HG02610 (cell line): ENCODE data around the gene SNTB2.

Experiments used
- ATAC-seq: cut with Tn5 transposase; IDR thresholded peaks from one replicate; pipeline ENCODE4 v1.9.1; 2021; ENCODE audit warnings: mild to moderate bottlenecking, moderate library complexity; ENCODE audit not compliant: unreplicated experiment

Gene SNTB2

GRCh38 chr16:69315486-69316311 is 128.7 kb downstream of the SNTB2 start:
- no peak for ATAC-seq

GRCh38 chr16:69316595-69317034 is 129.7 kb downstream of the SNTB2 start:
- ATAC-seq, result no peak

- ATAC-seq, result no peak
These were observed 131.4 kb downstream of the SNTB2 start for GRCh38 chr16:69318177-69318910.

DNA sequence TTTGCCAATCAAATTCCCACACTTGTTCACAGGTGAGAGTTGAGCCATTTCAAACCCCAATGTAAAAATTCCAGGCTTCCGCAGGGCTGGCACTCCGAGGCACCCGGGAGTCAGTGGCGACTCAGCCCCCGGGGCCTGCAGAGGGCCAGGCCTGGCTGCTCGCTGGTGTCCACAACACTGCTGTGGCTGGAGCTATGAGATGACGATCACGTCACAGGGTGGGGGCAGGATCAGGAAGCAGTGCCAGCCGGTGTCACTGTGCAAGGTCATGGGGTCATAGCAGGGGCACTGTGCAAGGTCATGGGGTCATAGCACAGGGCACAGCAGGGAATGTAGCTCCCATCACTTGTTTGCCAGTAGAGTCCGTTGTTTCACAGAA is 131.9 kb downstream of the SNTB2 start:
- ATAC-seq, result no peak

- ATAC-seq, result no peak
These were observed 132.4 kb downstream of the SNTB2 start for GRCh38 chr16:69319381-69319780.

DNA sequence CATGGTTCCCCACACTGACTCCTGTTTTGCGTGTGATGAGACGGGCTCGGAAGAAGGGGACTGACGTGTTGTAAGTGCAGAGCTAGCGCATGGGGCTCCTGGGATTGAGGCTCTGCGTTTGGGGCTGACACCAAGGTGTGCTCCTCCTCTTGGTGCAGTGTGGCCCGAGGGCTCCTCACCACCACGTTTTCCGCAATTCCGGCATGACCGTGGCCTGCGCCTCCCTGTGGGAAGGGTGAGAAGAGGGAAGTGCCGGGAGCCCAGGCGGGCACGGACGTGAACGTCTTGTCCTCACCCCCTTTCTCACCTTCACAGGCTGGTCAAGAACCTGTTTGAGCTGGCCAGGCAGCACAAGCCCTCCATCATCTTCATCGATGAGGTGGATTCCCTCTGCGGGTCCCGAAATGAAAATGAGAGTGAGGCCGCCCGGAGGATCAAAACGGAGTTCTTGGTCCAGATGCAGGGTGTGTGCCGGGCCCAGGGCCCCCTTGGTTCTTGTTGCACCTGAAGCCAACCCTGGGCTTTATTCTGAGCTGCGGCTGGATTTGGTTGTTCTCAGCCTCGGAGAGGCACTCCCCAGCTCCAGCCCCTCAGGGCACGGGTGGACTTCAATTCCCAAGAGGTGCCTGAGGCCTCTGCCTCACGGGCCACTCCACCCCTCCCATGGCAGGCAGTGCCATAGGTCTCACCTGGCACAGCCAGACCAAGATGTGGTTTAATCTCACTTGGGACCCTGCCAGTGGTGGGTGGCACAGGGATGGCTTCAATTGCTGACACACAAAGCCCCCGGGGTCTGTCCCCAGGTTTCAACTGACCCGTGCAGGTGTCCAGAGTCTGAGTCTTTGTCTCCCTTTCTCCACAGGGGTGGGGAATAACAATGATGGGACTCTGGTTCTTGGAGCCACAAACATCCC is 133.1 kb downstream of the SNTB2 start:
- ATAC-seq, result no peak

- ATAC-seq, result no peak
These were observed 133.7 kb downstream of the SNTB2 start for GRCh38 chr16:69320740-69321073.

DNA sequence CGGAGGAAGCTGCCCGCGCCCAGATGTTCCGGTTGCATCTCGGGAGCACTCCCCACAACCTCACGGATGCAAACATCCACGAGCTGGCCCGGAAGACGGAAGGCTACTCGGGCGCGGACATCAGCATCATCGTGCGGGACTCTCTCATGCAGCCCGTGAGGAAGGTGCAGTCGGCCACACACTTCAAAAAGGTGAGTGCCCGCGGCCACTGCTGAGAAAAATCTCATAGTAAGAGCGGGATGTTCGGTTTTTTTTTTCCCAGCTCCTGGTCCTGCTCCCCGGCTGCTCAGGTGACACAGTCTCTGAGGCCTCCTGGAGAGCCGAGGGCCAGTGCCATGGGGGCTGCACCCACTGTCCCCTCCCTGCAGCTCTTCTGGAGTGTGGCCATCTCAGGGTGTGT is 134.1 kb downstream of the SNTB2 start:
- ATAC-seq, result no peak

GRCh38 chr16:69322343-69322742 is 135.4 kb downstream of the SNTB2 start:
- ATAC-seq, result no peak

GRCh38 chr16:69323415-69323814 is 136.5 kb downstream of the SNTB2 start:
- ATAC-seq, result no peak

DNA sequence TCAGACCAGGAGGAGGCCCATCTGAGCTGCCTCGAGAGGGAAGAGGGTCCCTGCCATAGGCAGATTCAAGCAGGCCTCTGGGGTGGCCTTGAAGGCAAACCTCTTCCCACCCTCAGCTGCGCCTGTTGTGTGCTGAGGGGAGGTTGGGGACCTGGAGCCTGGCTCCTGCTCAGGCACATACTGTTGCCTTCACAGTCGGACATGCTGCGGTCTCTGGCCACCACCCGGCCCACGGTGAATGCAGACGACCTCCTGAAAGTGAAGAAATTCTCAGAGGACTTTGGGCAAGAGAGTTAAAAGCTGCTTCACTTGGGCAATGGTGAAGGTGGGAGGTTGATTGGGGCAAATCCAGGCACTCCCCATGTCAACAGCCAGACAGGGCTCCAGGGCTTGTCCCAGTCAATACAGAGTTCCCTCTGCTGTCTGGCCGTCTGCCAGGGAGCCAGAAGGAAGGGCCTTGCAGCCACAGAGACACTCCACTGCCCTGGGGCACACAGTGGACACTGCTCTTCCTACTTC is 137.1 kb downstream of the SNTB2 start:
- ATAC-seq, result no peak

GRCh38 chr16:69324585-69325253 is 137.8 kb downstream of the SNTB2 start:
- ATAC-seq, result no peak

DNA sequence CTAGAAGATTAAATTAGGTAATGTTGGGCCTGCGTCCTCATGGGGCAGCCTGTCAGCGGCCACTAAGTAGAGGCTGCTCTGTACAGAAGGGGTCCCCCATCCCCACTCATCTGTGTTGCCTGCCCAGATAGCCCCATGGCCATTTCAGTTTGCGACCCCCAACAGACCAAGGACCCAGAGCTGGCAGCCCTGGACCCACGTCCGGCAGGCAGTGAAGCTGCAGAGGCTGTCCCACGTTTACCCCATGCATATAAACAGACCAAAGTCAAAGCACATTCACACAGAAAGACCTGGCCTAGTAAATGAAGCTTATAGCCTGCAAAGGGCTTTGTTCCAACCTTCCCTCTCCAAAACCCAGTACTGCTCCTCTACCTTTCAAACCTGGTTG is 138.8 kb downstream of the SNTB2 start:
- no peak for ATAC-seq

- no peak for ATAC-seq
These were observed 139.4 kb downstream of the SNTB2 start for GRCh38 chr16:69326172-69326873.

DNA sequence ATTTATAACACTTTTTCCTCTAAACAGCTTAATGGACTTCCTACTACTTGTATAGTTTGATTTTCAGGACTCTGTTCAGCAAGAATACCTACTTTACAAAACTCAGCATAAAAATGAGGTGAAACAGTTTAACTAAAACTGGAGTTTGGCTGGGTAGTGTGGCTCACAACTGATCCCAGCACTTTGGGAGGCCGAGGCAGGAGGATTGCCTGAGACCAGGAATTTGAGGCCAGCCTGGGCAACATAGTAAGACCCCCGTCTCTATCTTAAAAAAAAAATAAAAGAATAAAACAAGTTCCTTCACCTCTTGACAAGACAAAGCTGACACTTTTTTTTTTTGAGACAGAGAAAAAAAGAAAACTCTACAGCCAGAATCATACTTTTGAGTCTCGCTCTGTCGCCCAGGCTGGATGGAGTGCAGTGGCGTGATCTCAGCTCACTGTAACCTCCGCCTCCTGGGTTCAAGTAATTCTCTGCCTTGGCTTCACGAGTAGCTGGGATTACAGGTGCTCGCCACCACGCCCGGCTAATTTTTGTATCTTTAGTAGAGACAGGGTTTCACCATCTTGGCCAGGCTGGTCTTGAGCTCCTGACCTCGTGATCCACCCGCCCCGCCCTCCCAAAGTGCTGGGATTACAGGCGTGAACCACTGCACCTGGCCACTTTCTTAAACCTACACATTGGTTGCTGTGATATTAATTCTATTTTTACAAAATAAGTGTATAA is 140.8 kb downstream of the SNTB2 start:
- no peak for ATAC-seq

DNA sequence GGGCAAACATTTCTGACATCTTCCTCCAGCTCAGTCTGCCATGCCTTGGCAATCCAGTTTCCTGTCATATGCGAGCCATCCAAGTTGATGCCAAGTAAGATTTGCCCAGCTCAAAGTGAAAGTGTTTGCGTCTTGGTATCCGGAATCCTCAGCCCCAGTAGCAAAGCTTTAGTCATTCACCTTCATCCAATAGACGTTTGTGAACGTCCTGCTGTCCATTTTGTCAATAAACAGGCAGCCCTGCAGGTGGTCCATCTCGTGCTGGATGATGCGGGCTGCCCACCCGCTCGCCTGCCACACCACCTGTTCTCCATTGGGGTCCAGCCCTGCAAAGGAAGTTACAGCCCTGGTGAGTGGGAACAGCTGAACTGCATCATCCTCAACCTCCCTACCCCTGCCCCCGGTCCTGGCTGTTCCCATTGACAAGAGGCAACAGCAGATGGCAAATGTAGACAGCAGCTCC is 141.9 kb downstream of the SNTB2 start:
- ATAC-seq, result no peak

- ATAC-seq, result peak; percentile 29
These were observed 142.7 kb downstream of the SNTB2 start for GRCh38 chr16:69329369-69330285.
